ENCODE results near the gene OR5AL1.
"Not testable (repeated sequence)": the region's sequence is repeated elsewhere in the genome, so short reads cannot be mapped to it uniquely, and the experiment has no call there.

OR5AL1 gene

GRCh38 chr11:56412396-56412795, at the start of gene OR5AL1:
TSS of gene OR5AL1 (plus strand) at chr11:56412696.
- no peak for DNase-seq (ENCODE audit: low read depth)

GRCh38 chr11:56375324-56375723, 37.2 kb upstream of the OR5AL1 start, which contains the start of gene OR8U1:
TSS of gene OR8U1 (plus strand) at chr11:56375624. CDS start at chr11:56375624, 0 bp downstream.
- DNase-seq (ENCODE audit: low read depth): no peak

- DNase-seq (ENCODE audit: low read depth): no peak
Measured at GRCh38 chr11:56380120-56380519, 32.4 kb upstream of the OR5AL1 start.

GRCh38 chr11:56394381-56394780, 18.1 kb upstream of the OR5AL1 start:
- no peak for DNase-seq (ENCODE audit: low read depth)

- no peak for DNase-seq (ENCODE audit: low read depth)
Measured at GRCh38 chr11:56396047-56396446, 16.4 kb upstream of the OR5AL1 start.

GRCh38 chr11:56401858-56402461, 10.5 kb upstream of the OR5AL1 start:
- DNase-seq (ENCODE audit: low read depth): not testable (repeated sequence)

GRCh38 chr11:56404393-56404792, 8.1 kb upstream of the OR5AL1 start:
- DNase-seq (ENCODE audit: low read depth): no peak

GRCh38 chr11:56410801-56411200, 1.7 kb upstream of the OR5AL1 start:
- DNase-seq (ENCODE audit: low read depth): no peak

- no peak for DNase-seq (ENCODE audit: low read depth)
Measured at GRCh38 chr11:56453521-56453920, 41.0 kb downstream of the OR5AL1 start.

- DNase-seq (ENCODE audit: low read depth): no peak
Measured at GRCh38 chr11:56457076-56457475, 44.6 kb downstream of the OR5AL1 start.

All from stromal cell of bone marrow (primary cell).